ENCODE data around the gene ARPC2.
A peak's percentile ranks its signal among the peaks of the same experiment; 100 is the strongest.

ARPC2 gene

GRCh38 chr2:218291318-218292047 lies 74.5 kb downstream of the ARPC2 start:
- peak overlapping the region; percentile 87 for H2AK5ac ChIP-seq (ENCODE audit: low read depth, low read length)
- no CpG with 5 or more reads among the region's 12 CpGs for WGBS, 2 donors (ENCODE audit: extremely low coverage in 2 of 2, insufficient read length in 2 of 2, insufficient replicate concordance in 1 of 2)
- H4K91ac ChIP-seq (ENCODE audit: low read depth, low read length, poor library complexity), result peak overlapping the region; percentile 5
- no peak overlapping the region for H3K4me3 ChIP-seq (ENCODE audit: low read length in 2 of 2)
- H3K9ac ChIP-seq (ENCODE audit: low read depth, low read length, poor library complexity), result peak overlapping the region; percentile 45
- H2BK120ac ChIP-seq (ENCODE audit: low read depth, low read length), result peak overlapping the region; percentile 96
- H3K27ac ChIP-seq (replicated peaks; ENCODE audit: low read length), result no peak overlapping the region
- peaks cover 0 to 45% (median 2%) of the 10 kb centered on the region in 3 experiments for H3K27me3 ChIP-seq (ENCODE audit: control insufficient read depth in 3 of 3, insufficient read depth in 3 of 3, low read depth in 1 of 3, low read length in 3 of 3)
- DNase-seq (ENCODE audit: low spot score), result no peak
- H3K14ac ChIP-seq (ENCODE audit: low read length), result peak overlapping the region; percentile 64
- H3K9me3 ChIP-seq (replicated peaks in 1 of 2; ENCODE audit: control insufficient read depth in 2 of 2, insufficient read depth in 1 of 2, low read depth in 1 of 2, low read length in 2 of 2), result peaks cover 0 to 4% of the 10 kb centered on the region in 2 donors
- peak overlapping the region; percentile 91 for H2BK15ac ChIP-seq (ENCODE audit: low read length)
- H2BK12ac ChIP-seq (ENCODE audit: low read length), result no peak overlapping the region
- H3K79me1 ChIP-seq (ENCODE audit: low read depth, low read length), result no peaks in the 10 kb centered on the region
- H3K4ac ChIP-seq (ENCODE audit: low read length), result no peak overlapping the region
- no peaks in the 10 kb centered on the region for H3K36me3 ChIP-seq (replicated peaks in 1 of 2; ENCODE audit: control insufficient read depth in 2 of 2, insufficient read depth in 2 of 2, low read length in 2 of 2)
- H2BK5ac ChIP-seq (ENCODE audit: low read length), result peak overlapping the region; percentile 11
- peak overlapping the region; percentile 94 for H3K18ac ChIP-seq (ENCODE audit: low read length)
- no peak overlapping the region for H4K8ac ChIP-seq (ENCODE audit: low read depth, low read length)
- peak overlapping the region; percentile 72 for H2AFZ ChIP-seq (ENCODE audit: low read length)
- H3K23ac ChIP-seq (ENCODE audit: low read depth, low read length, poor library complexity), result no peak overlapping the region
- peaks cover 8 to 23% of the 10 kb centered on the region in 2 donors for H3K4me1 ChIP-seq (ENCODE audit: control insufficient read depth in 2 of 2, insufficient read depth in 1 of 2, low read depth in 1 of 2, low read length in 2 of 2)
- H3K4me2 ChIP-seq (ENCODE audit: insufficient read depth, low read length, poor library complexity, severe bottlenecking), result peak overlapping the region; percentile 58

- no peak within 1 kb of the TSS for H4K8ac ChIP-seq (ENCODE audit: low read depth, low read length)
- H3K23ac ChIP-seq (ENCODE audit: low read depth, low read length, poor library complexity), result no peak within 1 kb of the TSS
- H3K79me1 ChIP-seq (ENCODE audit: low read depth, low read length), result no peaks in the 10 kb centered on the region
- H3K4ac ChIP-seq (ENCODE audit: low read length), result no peak within 1 kb of the TSS
- H3K14ac ChIP-seq (ENCODE audit: low read length), result peak within 1 kb of the TSS; percentile 64
- peaks cover 0 to 4% of the 10 kb centered on the region in 2 donors for H3K9me3 ChIP-seq (replicated peaks in 1 of 2; ENCODE audit: control insufficient read depth in 2 of 2, insufficient read depth in 1 of 2, low read depth in 1 of 2, low read length in 2 of 2)
- H3K18ac ChIP-seq (ENCODE audit: low read length), result peak within 1 kb of the TSS; percentile 94
- no peak within 1 kb of the TSS for H2BK12ac ChIP-seq (ENCODE audit: low read length)
- peak within 1 kb of the TSS; percentile 72 for H2AFZ ChIP-seq (ENCODE audit: low read length)
- peak within 1 kb of the TSS; percentile 57 for H3K9ac ChIP-seq (ENCODE audit: low read depth, low read length, poor library complexity)
- H3K36me3 ChIP-seq (replicated peaks in 1 of 2; ENCODE audit: control insufficient read depth in 2 of 2, insufficient read depth in 2 of 2, low read length in 2 of 2), result no peaks in the 10 kb centered on the region
- peak within 1 kb of the TSS; percentile 58 for H3K4me2 ChIP-seq (ENCODE audit: insufficient read depth, low read length, poor library complexity, severe bottlenecking)
- H4K91ac ChIP-seq (ENCODE audit: low read depth, low read length, poor library complexity), result peak within 1 kb of the TSS; percentile 5
- peak within 1 kb of the TSS in 1 of 2 donors; percentile 76 for H3K4me3 ChIP-seq (ENCODE audit: low read length in 2 of 2)
- H2BK5ac ChIP-seq (ENCODE audit: low read length), result peak within 1 kb of the TSS; percentile 11
- no CpG with 5 or more reads among the region's 63 CpGs for WGBS, 2 donors (ENCODE audit: extremely low coverage in 2 of 2, insufficient read length in 2 of 2, insufficient replicate concordance in 1 of 2)
- H3K27ac ChIP-seq (replicated peaks; ENCODE audit: low read length), result no peak within 1 kb of the TSS
- peak within 1 kb of the TSS; percentile 91 for H2BK15ac ChIP-seq (ENCODE audit: low read length)
- H3K4me1 ChIP-seq (ENCODE audit: control insufficient read depth in 2 of 2, insufficient read depth in 1 of 2, low read depth in 1 of 2, low read length in 2 of 2), result peaks cover 5 to 18% of the 10 kb centered on the region in 2 donors
- H2AK5ac ChIP-seq (ENCODE audit: low read depth, low read length), result peak within 1 kb of the TSS; percentile 87
- H2BK120ac ChIP-seq (ENCODE audit: low read depth, low read length), result peak within 1 kb of the TSS; percentile 96
- H3K27me3 ChIP-seq (ENCODE audit: control insufficient read depth in 3 of 3, insufficient read depth in 3 of 3, low read depth in 1 of 3, low read length in 3 of 3), result peaks cover 0 to 46% (median 2%) of the 10 kb centered on the region in 3 experiments
- DNase-seq (ENCODE audit: low spot score), result peak; percentile 61
Observed at GRCh38 chr2:218292048-218293014, 75.3 kb downstream of the ARPC2 start, which contains the start of gene TMBIM1. TSS of gene TMBIM1 (minus strand) at chr2:218292503. CDS start at chr2:218282141, 10,362 bp downstream.

GRCh38 chr2:218293715-218294429 lies 76.9 kb downstream of the ARPC2 start:
- peaks cover 0 to 46% (median 2%) of the 10 kb centered on the region in 3 experiments for H3K27me3 ChIP-seq (ENCODE audit: control insufficient read depth in 3 of 3, insufficient read depth in 3 of 3, low read depth in 1 of 3, low read length in 3 of 3)
- no peak overlapping the region for H3K18ac ChIP-seq (ENCODE audit: low read length)
- no peak overlapping the region for H3K4me2 ChIP-seq (ENCODE audit: insufficient read depth, low read length, poor library complexity, severe bottlenecking)
- no peak overlapping the region for H3K23ac ChIP-seq (ENCODE audit: low read depth, low read length, poor library complexity)
- peaks cover 0 to 4% of the 10 kb centered on the region in 2 donors for H3K9me3 ChIP-seq (replicated peaks in 1 of 2; ENCODE audit: control insufficient read depth in 2 of 2, insufficient read depth in 1 of 2, low read depth in 1 of 2, low read length in 2 of 2)
- H3K9ac ChIP-seq (ENCODE audit: low read depth, low read length, poor library complexity), result no peak overlapping the region
- no peak overlapping the region for H3K4ac ChIP-seq (ENCODE audit: low read length)
- no peak overlapping the region for H2BK5ac ChIP-seq (ENCODE audit: low read length)
- no peak overlapping the region for H2BK120ac ChIP-seq (ENCODE audit: low read depth, low read length)
- no peak overlapping the region for H4K91ac ChIP-seq (ENCODE audit: low read depth, low read length, poor library complexity)
- peaks cover 5 to 17% of the 10 kb centered on the region in 2 donors for H3K4me1 ChIP-seq (ENCODE audit: control insufficient read depth in 2 of 2, insufficient read depth in 1 of 2, low read depth in 1 of 2, low read length in 2 of 2)
- WGBS, 2 donors (ENCODE audit: extremely low coverage in 2 of 2, insufficient read length in 2 of 2, insufficient replicate concordance in 1 of 2), result no CpG with 5 or more reads among the region's 5 CpGs
- no peak for DNase-seq (ENCODE audit: low spot score)
- H3K14ac ChIP-seq (ENCODE audit: low read length), result no peak overlapping the region
- H3K27ac ChIP-seq (replicated peaks; ENCODE audit: low read length), result no peak overlapping the region
- no peak overlapping the region for H2BK12ac ChIP-seq (ENCODE audit: low read length)
- no peak overlapping the region for H2BK15ac ChIP-seq (ENCODE audit: low read length)
- H3K4me3 ChIP-seq (ENCODE audit: low read length in 2 of 2), result no peak overlapping the region
- no peak overlapping the region for H2AFZ ChIP-seq (ENCODE audit: low read length)
- H3K36me3 ChIP-seq (replicated peaks in 1 of 2; ENCODE audit: control insufficient read depth in 2 of 2, insufficient read depth in 2 of 2, low read length in 2 of 2), result no peaks in the 10 kb centered on the region
- no peaks in the 10 kb centered on the region for H3K79me1 ChIP-seq (ENCODE audit: low read depth, low read length)
- no peak overlapping the region for H4K8ac ChIP-seq (ENCODE audit: low read depth, low read length)
- H2AK5ac ChIP-seq (ENCODE audit: low read depth, low read length), result no peak overlapping the region

Data from neuronal stem cell (in vitro differentiated cells).